ENCODE measurements around the gene GPX7.

DNA sequence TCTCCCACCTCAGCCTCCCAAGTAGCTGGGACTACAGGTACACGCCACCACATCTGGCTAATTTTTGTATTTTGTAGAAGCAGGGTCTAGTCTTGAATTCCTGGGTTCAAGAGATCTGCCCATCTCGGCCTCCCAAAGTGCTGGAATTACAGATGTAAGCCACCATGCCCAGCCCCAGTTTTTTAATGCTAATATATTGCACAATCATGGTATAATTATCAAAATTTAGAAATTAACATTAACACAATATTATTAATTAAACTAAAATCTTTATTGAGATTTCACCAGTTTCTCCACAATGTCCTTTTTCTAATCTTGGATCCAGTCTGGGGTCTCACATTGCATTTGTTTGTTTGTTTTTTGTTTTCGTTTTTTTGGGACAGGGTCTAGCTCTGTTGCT, 21.9 kb upstream of the GPX7 start:
- no peak for TF ChIP-seq GATA2 (IDR thresholded peaks at IDR 0.05; ENCODE audit: low read depth, low read length)
- no peak for TF ChIP-seq GATA3 (IDR thresholded peaks at IDR 0.05; ENCODE audit: low read depth, low read length)
